Left ventricle myocardium inferior (tissue), 1 donor: Measurements from ENCODE around the gene BRMS1. TPM values are rescaled to one million over a fixed set of nuclear protein-coding genes. Genes with fewer than 3 reads are reported as not detected.
"Not testable (repeated sequence)": the region's sequence is repeated elsewhere in the genome, so short reads cannot be mapped to it uniquely, and the experiment has no call there.

ENCODE experiments used
- DNase-seq: peaks from one replicate; pipeline ENCODE4 v3.0.0-alpha.2; 2020
- H3K27ac ChIP-seq: fragments of 200-600 bp; replicated peaks from 2 replicates; pipeline ENCODE4 v1.8.0; 2021
- H3K27me3 ChIP-seq: fragments of 200-600 bp; 2 replicates; pipeline ENCODE4 v1.8.0; 2021; ENCODE audit warnings: low read depth
- H3K36me3 ChIP-seq: fragments of 200-600 bp; 2 replicates; pipeline ENCODE4 v1.8.0; 2021
- H3K4me1 ChIP-seq: fragments of 200-600 bp; 2 replicates; pipeline ENCODE4 v1.8.0; 2021
- H3K4me3 ChIP-seq: fragments of 200-600 bp; 2 replicates; pipeline ENCODE4 v1.8.0; 2021; ENCODE audit warnings: mild to moderate bottlenecking, moderate library complexity
- H3K9me3 ChIP-seq: fragments of 200-600 bp; replicated peaks from 2 replicates; pipeline ENCODE4 v1.8.0; 2021
- intact Hi-C: fragments of 100-400 bp; cut with micrococcal nuclease; formaldehyde crosslinking; loops from one replicate; pipeline ENCODE4 v1.11.0; 2022
- long read RNA-seq: library from polyadenylated mRNA; unstranded; transcript quantifications from one replicate; pipeline ENCODE4 v2.0.0, GENCODE V29; 2021
- total RNA-seq: library from RNA; stranded (reverse); fragmentation: NEBNext Ultra II Directional; extraction: Animal tissue kit (Norgen Biotek cat#: 25700); gene quantifications from one replicate; pipeline ENCODE4 v1.2.1, GENCODE V29; 2021
- TF ChIP-seq, protein P1 (sequence below): fragments of 200-600 bp; IDR thresholded peaks from 2 replicates; pipeline ENCODE4 v1.8.0; 2021; ENCODE audit warnings: antibody characterized with exemption, mild to moderate bottlenecking, borderline replicate concordance
- donor health status: DM: no; HTN: yes; CAD: no; lungs with severe emphysema.

BRMS1 gene, protein sequence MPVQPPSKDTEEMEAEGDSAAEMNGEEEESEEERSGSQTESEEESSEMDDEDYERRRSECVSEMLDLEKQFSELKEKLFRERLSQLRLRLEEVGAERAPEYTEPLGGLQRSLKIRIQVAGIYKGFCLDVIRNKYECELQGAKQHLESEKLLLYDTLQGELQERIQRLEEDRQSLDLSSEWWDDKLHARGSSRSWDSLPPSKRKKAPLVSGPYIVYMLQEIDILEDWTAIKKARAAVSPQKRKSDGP
- total RNA-seq, result 14.7 TPM
- long read RNA-seq, transcript BRMS1-201 (10 exons, 1,445 nt), result major isoform, 12 of 16 reads
- long read RNA-seq, partial matches to known transcripts, result 2 of 16 reads
- long read RNA-seq, other reads (novel, unspliced or antisense), result 1 of 16 reads

DNA sequence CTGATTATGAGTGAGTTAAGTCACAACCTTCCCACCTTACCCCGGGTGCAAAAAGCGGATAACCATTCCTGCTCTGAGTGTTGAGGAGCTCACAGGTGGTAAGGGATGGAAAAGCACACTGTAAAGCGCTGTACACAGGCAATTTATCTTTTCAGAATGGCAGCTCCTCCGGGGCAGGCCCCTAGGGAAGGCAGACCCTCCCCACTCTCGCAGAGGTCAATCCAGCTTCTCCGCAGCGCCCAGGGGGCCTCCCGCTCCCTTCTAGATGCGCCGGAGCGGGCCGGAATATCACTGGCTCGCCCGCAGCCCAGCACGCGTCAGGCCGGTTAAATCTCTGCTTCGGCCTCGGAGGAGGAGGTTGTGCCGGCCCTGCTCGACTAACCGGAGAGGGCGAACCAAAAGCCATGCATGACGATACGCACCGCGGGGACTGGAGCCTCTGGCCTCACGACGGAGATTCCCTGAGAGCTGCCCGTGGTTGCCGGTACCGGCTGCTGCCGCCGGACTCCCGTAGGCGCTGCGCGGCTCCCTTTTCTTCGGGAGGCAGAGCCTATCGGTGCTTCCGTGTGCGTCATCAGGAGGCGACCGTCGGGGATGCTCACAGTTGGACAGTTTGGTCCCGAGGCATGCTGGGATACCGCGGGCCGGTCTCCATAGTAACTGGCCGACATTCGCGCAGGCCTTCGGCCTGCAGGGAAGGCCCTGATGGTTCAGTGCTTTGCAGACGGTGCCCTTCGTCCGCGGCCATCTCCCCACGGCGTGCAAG lies at the start of gene BRMS1:
BRMS1 (minus strand) TSS at position 555 of the 766 bp plus-strand sequence. CDS start 2,870 bp downstream, outside the sequence.
- peak; percentile 99 for DNase-seq
- H3K9me3 ChIP-seq, result no peaks in the 10 kb centered on the region
- H3K27me3 ChIP-seq, result no peaks in the 10 kb centered on the region
- peak within 1 kb of the TSS; percentile 97 for H3K27ac ChIP-seq
- H3K4me1 ChIP-seq, result peaks cover 55% of the 10 kb centered on the region
- TF ChIP-seq, protein P1, sequence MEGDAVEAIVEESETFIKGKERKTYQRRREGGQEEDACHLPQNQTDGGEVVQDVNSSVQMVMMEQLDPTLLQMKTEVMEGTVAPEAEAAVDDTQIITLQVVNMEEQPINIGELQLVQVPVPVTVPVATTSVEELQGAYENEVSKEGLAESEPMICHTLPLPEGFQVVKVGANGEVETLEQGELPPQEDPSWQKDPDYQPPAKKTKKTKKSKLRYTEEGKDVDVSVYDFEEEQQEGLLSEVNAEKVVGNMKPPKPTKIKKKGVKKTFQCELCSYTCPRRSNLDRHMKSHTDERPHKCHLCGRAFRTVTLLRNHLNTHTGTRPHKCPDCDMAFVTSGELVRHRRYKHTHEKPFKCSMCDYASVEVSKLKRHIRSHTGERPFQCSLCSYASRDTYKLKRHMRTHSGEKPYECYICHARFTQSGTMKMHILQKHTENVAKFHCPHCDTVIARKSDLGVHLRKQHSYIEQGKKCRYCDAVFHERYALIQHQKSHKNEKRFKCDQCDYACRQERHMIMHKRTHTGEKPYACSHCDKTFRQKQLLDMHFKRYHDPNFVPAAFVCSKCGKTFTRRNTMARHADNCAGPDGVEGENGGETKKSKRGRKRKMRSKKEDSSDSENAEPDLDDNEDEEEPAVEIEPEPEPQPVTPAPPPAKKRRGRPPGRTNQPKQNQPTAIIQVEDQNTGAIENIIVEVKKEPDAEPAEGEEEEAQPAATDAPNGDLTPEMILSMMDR, result peak; percentile 43
- H3K4me3 ChIP-seq, result peak within 1 kb of the TSS; percentile 89
- peaks cover 31% of the 10 kb centered on the region for H3K36me3 ChIP-seq
- intact Hi-C loops, result no loop called here

DNA sequence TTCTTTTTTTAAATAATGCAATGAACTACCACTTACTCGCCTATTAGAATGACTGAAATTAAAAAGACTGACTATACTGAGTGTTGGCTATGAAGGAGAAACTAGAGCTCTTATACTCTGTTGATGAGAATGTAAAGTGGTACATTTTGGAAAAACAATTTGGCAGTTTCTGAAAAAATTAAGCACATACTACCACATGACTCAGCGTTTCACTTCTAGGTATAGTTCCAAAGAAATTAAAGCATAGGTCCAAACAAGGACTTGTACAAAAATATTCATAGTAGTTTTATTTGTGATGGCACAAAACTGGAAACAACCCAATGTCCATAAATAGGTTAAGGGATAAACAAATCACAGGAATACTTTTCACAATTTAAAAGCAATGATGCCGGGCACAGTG lies 49.0 kb upstream of the BRMS1 start:
- H3K4me1 ChIP-seq, result no peaks in the 10 kb centered on the region
- peaks cover 50% of the 10 kb centered on the region for H3K27me3 ChIP-seq
- intact Hi-C loops, result no loop called here
- no peak overlapping the region for H3K4me3 ChIP-seq
- no peak for DNase-seq
- H3K9me3 ChIP-seq, result no peaks in the 10 kb centered on the region
- no peaks in the 10 kb centered on the region for H3K36me3 ChIP-seq
- TF ChIP-seq, protein P1, result no peak
- no peak overlapping the region for H3K27ac ChIP-seq

DNA sequence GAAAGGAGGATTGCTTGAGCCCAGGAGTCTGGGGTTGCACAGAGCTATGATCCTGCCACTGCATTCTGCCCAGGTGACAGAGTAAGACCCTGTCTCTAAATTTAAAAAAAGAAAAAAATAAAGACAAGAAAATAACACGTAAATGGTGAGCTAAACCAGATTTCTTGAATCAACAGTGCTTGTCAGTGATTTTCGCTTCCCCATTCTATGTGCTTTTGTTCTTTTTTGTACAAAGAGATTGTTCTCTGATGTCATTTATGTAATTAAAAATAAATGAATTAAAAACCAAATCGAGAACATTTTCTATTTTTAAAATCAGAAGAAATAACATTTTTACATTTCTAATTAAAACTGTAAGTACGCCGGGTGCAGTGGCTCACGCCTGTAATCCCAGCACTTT lies 46.4 kb upstream of the BRMS1 start:
- H3K27me3 ChIP-seq, result peaks cover 39% of the 10 kb centered on the region
- H3K27ac ChIP-seq, result no peak overlapping the region
- TF ChIP-seq, protein P1, result no peak
- H3K9me3 ChIP-seq, result no peaks in the 10 kb centered on the region
- no peak for DNase-seq
- intact Hi-C loops, result no loop called here
- H3K4me1 ChIP-seq, result peaks cover 5% of the 10 kb centered on the region
- H3K4me3 ChIP-seq, result no peak overlapping the region
- H3K36me3 ChIP-seq, result no peaks in the 10 kb centered on the region

DNA sequence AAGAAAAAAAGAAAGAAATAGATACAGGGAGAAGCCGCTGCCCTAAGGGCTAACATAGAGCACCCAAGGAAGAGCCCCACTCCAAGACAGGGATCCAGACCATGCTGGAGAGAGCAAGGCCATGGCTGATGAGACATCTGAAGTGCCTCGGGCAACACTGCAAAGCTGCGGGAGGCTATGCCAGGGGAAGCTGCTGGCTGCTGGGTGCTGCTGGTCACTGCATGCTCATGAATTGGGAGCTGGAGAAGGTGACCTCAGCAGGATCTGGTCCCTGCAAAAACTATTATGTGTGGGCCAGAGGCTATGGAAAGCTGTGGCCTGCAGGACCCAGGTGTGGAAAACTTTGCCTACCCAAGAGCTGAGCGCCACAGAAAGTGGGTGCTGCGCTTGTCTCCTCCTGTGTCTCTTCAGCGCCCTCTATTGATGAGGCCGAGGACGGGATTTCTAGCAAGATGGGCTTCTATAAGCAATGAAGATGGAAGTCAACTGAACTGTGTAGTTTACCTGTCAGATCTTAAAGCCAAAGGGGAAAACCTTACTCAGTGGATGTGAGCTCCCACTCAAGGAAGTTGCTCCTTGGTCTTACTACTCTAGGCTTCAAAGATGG lies 44.0 kb upstream of the BRMS1 start:
- intact Hi-C loops, result loop anchor here (5.0 kb wide), 1 partner anchor 77 kb away; no protein-coding TSS in a partner anchor
- H3K27ac ChIP-seq, result no peak overlapping the region
- peak; percentile 53 for DNase-seq
- H3K4me1 ChIP-seq, result peaks cover 10% of the 10 kb centered on the region
- TF ChIP-seq, protein P1, result peak; percentile 80
- peaks cover 26% of the 10 kb centered on the region for H3K27me3 ChIP-seq
- H3K9me3 ChIP-seq, result no peaks in the 10 kb centered on the region
- H3K36me3 ChIP-seq, result no peaks in the 10 kb centered on the region
- no peak overlapping the region for H3K4me3 ChIP-seq

DNA sequence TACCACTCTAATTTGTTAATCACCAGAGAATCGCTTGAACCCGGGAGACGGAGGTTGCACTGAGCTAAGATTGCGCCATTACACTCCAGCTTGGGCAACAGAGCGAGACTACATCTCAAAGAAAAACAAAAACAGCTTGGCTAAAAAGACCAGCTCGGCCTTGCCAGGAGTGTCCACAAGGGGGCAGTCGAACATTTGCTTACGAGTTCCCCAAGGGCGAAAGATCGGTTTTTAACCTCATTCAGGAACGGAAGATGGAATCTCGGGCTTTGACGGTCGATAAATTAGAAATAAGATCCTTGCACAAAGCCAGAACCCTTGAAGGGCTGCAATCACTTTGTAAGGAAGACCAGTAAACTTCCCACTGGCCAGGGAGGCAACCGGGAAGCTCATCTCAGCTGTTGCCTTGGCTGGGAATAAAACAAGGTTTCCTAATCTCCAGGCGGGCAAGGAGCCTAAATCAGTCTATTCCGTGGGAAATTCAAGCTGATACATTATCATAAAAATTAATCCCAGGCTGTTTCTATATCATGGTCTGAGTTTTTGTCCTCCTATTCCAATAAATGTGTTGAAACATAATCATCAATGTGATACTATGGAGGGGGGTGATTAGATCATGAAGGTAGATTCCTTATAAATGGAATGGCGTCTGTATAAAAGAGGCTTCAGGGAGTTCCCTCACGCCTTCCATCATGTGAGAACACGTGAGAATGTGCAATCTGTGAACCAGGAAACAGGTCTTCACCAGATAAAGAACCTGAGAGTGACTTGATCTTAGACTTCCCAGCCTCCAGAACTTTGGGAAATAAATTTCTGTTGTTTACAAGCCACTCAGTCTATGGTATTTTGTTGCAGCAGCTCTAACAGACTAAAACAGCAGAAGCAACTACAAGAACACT lies 41.5 kb upstream of the BRMS1 start:
- TF ChIP-seq, protein P1, result peak; percentile 94
- Histone ChIP-seq H3K36me3 (no peaks in the 10 kb centered on the region), H3K4me3 (peak overlapping the region; percentile 55), H3K4me1 (peaks cover 10% of the 10 kb centered on the region), H3K27me3 (peaks cover 6% of the 10 kb centered on the region), H3K9me3 (no peaks in the 10 kb centered on the region), H3K27ac (peak overlapping the region; percentile 43)
- intact Hi-C loops, result loop anchor here (5.0 kb wide), 1 partner anchor 74 kb away; no protein-coding TSS in a partner anchor
- DNase-seq, result peak; percentile 84

DNA sequence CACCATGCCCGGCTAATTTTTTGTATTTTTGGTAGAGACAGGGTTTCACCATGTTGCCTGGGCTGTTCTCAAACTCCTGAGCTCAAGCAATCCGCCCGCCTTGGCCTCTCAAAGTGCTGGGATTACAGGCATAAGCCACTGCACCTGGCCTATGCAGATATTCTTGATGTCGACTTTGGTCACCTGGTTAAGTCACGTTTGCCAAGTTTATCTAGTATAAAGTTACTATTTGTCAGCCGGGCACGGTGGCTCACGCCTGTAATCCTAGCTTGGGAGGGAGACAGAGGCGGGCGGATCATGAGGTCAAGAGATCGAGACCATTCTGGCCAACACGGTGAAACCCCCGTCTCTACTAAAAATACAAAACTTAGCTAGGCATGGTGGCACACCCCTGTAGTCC lies 39.4 kb upstream of the BRMS1 start:
- H3K27me3 ChIP-seq, H3K4me1 ChIP-seq, DNase-seq, H3K27ac ChIP-seq, H3K9me3 ChIP-seq, H3K4me3 ChIP-seq, H3K36me3 ChIP-seq, intact Hi-C loops: not testable (repeated sequence)

DNA sequence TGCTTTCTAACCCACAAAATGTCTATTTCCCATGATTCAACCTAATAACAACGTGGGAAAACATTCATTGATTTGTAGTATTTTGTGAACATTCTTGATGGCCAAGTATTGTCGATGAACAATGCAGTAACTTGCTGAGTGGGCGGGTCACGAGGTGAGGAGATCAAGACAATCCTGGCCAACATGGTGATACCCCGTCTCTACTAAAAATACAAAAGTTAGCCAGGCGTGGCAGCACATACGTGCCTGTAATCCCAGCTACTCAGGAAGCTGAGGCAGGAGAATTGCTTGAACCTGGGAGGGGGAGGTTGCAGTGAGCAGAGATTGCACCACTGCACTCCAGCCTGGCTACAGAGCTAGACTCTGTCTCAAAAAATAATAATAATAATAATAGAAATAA lies 35.4 kb upstream of the BRMS1 start:
- H3K4me1 ChIP-seq, H3K36me3 ChIP-seq, H3K4me3 ChIP-seq, H3K27ac ChIP-seq, intact Hi-C loops, H3K9me3 ChIP-seq, DNase-seq: not testable (repeated sequence)
- H3K27me3 ChIP-seq, result peaks cover 11% of the 10 kb centered on the region
